Brain microvascular endothelial cell (primary cell): ENCODE results near the gene CHST11.

Source experiments
- DNase-seq: peaks from one replicate; pipeline ENCODE4 v3.0.0-alpha.2; 2020
- H3K27ac ChIP-seq: fragments of 250-450 bp; sonication (Bioruptor Pico); 2 replicates; pipeline ENCODE4 v1.5.1; 2020; ENCODE audit warnings: mild to moderate bottlenecking, moderate library complexity
- H3K27me3 ChIP-seq: fragments of 250-450 bp; sonication (Bioruptor Pico); replicated peaks from 2 replicates; pipeline ENCODE4 v1.5.1; 2020; ENCODE audit warnings: mild to moderate bottlenecking
- H3K36me3 ChIP-seq: fragments of 250-450 bp; sonication (Bioruptor Pico); replicated peaks from 2 replicates; pipeline ENCODE4 v1.5.1; 2020; ENCODE audit warnings: mild to moderate bottlenecking
- H3K4me3 ChIP-seq: 2 replicates; pipeline ENCODE4 v1.5.1; 2011; ENCODE audit warnings: low read depth, mild to moderate bottlenecking, control low read depth, low read length, moderate library complexity
- CTCF ChIP-seq: IDR thresholded peaks from 2 replicates; pipeline ENCODE4 v1.5.1; 2011; ENCODE audit warnings: low read depth, mild to moderate bottlenecking, moderate library complexity, low read length, control low read depth, inconsistent platforms; ENCODE audit errors: missing control alignments
- in situ Hi-C: cut with HindIII; loops from 2 replicates; pipeline ENCODE4 v1.10.0; 2017; ENCODE audit warnings: low sequenced_read_pairs, low pct_ligation_motif_present

The CHST11 gene

GRCh38 chr12:104709692-104710435 lies 253.1 kb downstream of the CHST11 start:
- H3K4me3 ChIP-seq: no peak overlapping the region
- in situ Hi-C loops: no loop called here
- no peak overlapping the region for H3K27ac ChIP-seq
- no peaks in the 10 kb centered on the region for H3K36me3 ChIP-seq
- no peak for TF ChIP-seq CTCF
- H3K27me3 ChIP-seq: no peaks in the 10 kb centered on the region
- DNase-seq: no peak

- H3K4me3 ChIP-seq: no peak overlapping the region
- H3K27ac ChIP-seq: no peak overlapping the region
- H3K36me3 ChIP-seq: no peaks in the 10 kb centered on the region
- in situ Hi-C loops: no loop called here
- DNase-seq: no peak
- TF ChIP-seq CTCF: no peak
- H3K27me3 ChIP-seq: no peaks in the 10 kb centered on the region
Measured at GRCh38 chr12:104710940-104711689, 254.4 kb downstream of the CHST11 start.

- Histone ChIP-seq H3K27ac (no peak overlapping the region), H3K4me3 (no peak overlapping the region), H3K36me3 (no peaks in the 10 kb centered on the region), H3K27me3 (no peaks in the 10 kb centered on the region)
- in situ Hi-C loops: no loop called here
- no peak for TF ChIP-seq CTCF
- DNase-seq: no peak
Measured at GRCh38 chr12:104712477-104712876, 255.7 kb downstream of the CHST11 start.

- TF ChIP-seq CTCF: no peak
- in situ Hi-C loops: no loop called here
- Histone ChIP-seq H3K27ac (no peak overlapping the region), H3K27me3 (no peaks in the 10 kb centered on the region), H3K4me3 (no peak overlapping the region), H3K36me3 (no peaks in the 10 kb centered on the region)
- no peak for DNase-seq
Measured at GRCh38 chr12:104712968-104713367, 256.2 kb downstream of the CHST11 start.

GRCh38 chr12:104713444-104713843 lies 256.7 kb downstream of the CHST11 start:
- no peak for DNase-seq
- in situ Hi-C loops: no loop called here
- no peaks in the 10 kb centered on the region for H3K36me3 ChIP-seq
- H3K4me3 ChIP-seq: no peak overlapping the region
- H3K27ac ChIP-seq: no peak overlapping the region
- TF ChIP-seq CTCF: no peak
- no peaks in the 10 kb centered on the region for H3K27me3 ChIP-seq

- DNase-seq: no peak
- in situ Hi-C loops: no loop called here
Measured at GRCh38 chr12:104714369-104714768, 257.6 kb downstream of the CHST11 start.

More at GRCh38 chr12:104714369-104714768, 257.6 kb downstream of the CHST11 start:
- H3K4me3 ChIP-seq: no peak overlapping the region
- no peak for TF ChIP-seq CTCF
- H3K27me3 ChIP-seq: no peaks in the 10 kb centered on the region
- H3K36me3 ChIP-seq: no peaks in the 10 kb centered on the region
- no peak overlapping the region for H3K27ac ChIP-seq
